Sigmoid colon (tissue), 7 donors: ENCODE measurements around the gene UNG. TPM values are rescaled to one million over a fixed set of nuclear protein-coding genes. Genes with fewer than 3 reads are reported as not detected.

Experiments
- DNase-seq: peaks from one replicate; pipeline ENCODE4 v3.0.0-alpha.2; 2019
- H3K27ac ChIP-seq, 4 donors: fragments of 200-600 bp; sonication (generic); one replicate each; pipeline ENCODE4 v1.5.1; 2016 to 2019; ENCODE audit warnings: mild to moderate bottlenecking in 1 of 4
- H3K27me3 ChIP-seq, 3 donors: fragments of 200-600 bp; sonication (generic); one replicate each; pipeline ENCODE4 v1.5.1; 2019; ENCODE audit warnings: mild to moderate bottlenecking in 1 of 3
- H3K36me3 ChIP-seq, 4 donors: fragments of 200-600 bp; sonication (generic); one replicate each; pipeline ENCODE4 v1.5.1; 2016 to 2019
- H3K4me1 ChIP-seq, 4 donors: fragments of 200-600 bp; sonication (generic); one replicate each; pipeline ENCODE4 v1.5.1; 2017 to 2019
- H3K4me3 ChIP-seq, 4 donors: fragments of 200-600 bp; sonication (generic); one replicate each; pipeline ENCODE4 v1.5.1; 2017 to 2019; ENCODE audit warnings: mild to moderate bottlenecking in 2 of 4, moderate library complexity in 1 of 4
- H3K9me3 ChIP-seq, 4 donors: fragments of 200-600 bp in 3 of 4; sonication (generic) in 3 of 4; one replicate each; pipeline versions ENCODE4 v1.5.1 to v1.6.1; 2013 to 2019
- EP300 ChIP-seq, 4 donors: sonication (generic); formaldehyde crosslinking; IDR thresholded peaks; one replicate each; pipeline ENCODE4 v1.6.1; 2017; ENCODE audit warnings: antibody characterized with exemption in 4 of 4
- POLR2A ChIP-seq, 2 donors: fragments of 450-650 bp; IDR thresholded peaks; one replicate each; pipeline ENCODE4 v1.6.1; 2016; ENCODE audit warnings: antibody characterized with exemption in 2 of 2, mild to moderate bottlenecking in 2 of 2, moderate library complexity in 2 of 2
- POLR2AphosphoS5 ChIP-seq, 4 donors: sonication (generic); formaldehyde crosslinking; IDR thresholded peaks; one replicate each; pipeline ENCODE4 v1.6.1; 2017; ENCODE audit warnings: antibody characterized with exemption in 4 of 4
- WGBS, 2 donors: extraction: QIAGEN DNeasy Blood & Tissue Kit; methylation state at CpG; one replicate each; pipeline ENCODE4 v1.1.7; 2013; 5-methylcytosine and 5-hydroxymethylcytosine counted together
- intact Hi-C: fragments of 100-400 bp; cut with DNase I; formaldehyde crosslinking; loops from one replicate; pipeline ENCODE4 v1.15.1; 2023
- polyA plus RNA-seq, 3 donors: library from polyadenylated mRNA; stranded (reverse); fragments of 200-250 nt; gene quantifications; one replicate each; pipeline ENCODE4 v1.2.3, GENCODE V29; 2013
- total RNA-seq, 4 donors: library from RNA; depleted of rRNA; stranded (reverse); fragments of >200 nt; gene quantifications; one replicate each; pipeline ENCODE4 v1.1.0, GENCODE V29; 2016
- TF ChIP-seq, protein P1 (sequence below), 4 experiments: fragments of 450-650 bp in 3 of 4; fragments of 200-600 bp in 1 of 4; IDR thresholded peaks; one replicate each; pipeline ENCODE4 v1.5.1; 2016 to 2019; ENCODE audit warnings: antibody characterized with exemption in 4 of 4, mild to moderate bottlenecking in 3 of 4, moderate library complexity in 2 of 4
- donor health status: healthy with polysubstance abuse.
- donor health status: Bipolar disorder and iron deficiency.
- donor health status: healthy.

Gene UNG
- total and polyA plus RNA-seq, 7 donors: 11.9 to 34.8 (median 17.1) TPM

DNA sequence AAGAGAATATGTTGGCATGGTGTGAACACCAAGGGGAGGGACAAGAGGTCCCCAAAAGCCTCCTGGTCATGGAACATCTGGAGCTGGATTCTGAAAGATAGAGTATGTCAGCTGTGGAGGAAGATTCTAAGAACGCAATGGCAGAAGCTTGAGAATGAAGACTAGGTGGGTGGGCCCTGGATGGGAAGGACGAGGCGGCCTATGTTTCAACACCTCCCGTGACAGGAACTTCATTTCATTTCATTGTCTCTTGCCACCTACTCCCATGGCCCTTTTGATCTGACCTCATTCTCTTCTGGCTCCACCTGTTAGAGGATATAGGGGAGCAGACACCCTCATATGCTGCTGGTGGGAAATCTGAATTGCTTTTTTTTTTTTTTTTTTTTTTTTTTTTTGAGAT is 3.3 kb downstream of the UNG start:
- peaks cover 6 to 53% (median 40%) of the 10 kb centered on the region in 4 donors for H3K36me3 ChIP-seq
- H3K4me3 ChIP-seq: no peak overlapping the region
- DNase-seq: no peak
- no peaks in the 10 kb centered on the region for H3K9me3 ChIP-seq
- TF ChIP-seq EP300 (IDR thresholded peaks at IDR 0.05) (no peak), POLR2AphosphoS5 (IDR thresholded peaks at IDR 0.05) (no peak), POLR2A (IDR thresholded peaks at IDR 0.05) (no peak)
- TF ChIP-seq, protein P1, sequence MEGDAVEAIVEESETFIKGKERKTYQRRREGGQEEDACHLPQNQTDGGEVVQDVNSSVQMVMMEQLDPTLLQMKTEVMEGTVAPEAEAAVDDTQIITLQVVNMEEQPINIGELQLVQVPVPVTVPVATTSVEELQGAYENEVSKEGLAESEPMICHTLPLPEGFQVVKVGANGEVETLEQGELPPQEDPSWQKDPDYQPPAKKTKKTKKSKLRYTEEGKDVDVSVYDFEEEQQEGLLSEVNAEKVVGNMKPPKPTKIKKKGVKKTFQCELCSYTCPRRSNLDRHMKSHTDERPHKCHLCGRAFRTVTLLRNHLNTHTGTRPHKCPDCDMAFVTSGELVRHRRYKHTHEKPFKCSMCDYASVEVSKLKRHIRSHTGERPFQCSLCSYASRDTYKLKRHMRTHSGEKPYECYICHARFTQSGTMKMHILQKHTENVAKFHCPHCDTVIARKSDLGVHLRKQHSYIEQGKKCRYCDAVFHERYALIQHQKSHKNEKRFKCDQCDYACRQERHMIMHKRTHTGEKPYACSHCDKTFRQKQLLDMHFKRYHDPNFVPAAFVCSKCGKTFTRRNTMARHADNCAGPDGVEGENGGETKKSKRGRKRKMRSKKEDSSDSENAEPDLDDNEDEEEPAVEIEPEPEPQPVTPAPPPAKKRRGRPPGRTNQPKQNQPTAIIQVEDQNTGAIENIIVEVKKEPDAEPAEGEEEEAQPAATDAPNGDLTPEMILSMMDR (IDR thresholded peaks at IDR 0.05): no peak
- H3K27me3 ChIP-seq: no peaks in the 10 kb centered on the region
- 92 to 93% methylated on average over 4 of the region's 4 CpGs for WGBS, 2 donors
- intact Hi-C loops: no loop called here
- peak overlapping the region in 1 of 4 donors; percentile 95 for H3K27ac ChIP-seq
- peaks cover 0 to 43% (median 26%) of the 10 kb centered on the region in 4 donors for H3K4me1 ChIP-seq

DNA sequence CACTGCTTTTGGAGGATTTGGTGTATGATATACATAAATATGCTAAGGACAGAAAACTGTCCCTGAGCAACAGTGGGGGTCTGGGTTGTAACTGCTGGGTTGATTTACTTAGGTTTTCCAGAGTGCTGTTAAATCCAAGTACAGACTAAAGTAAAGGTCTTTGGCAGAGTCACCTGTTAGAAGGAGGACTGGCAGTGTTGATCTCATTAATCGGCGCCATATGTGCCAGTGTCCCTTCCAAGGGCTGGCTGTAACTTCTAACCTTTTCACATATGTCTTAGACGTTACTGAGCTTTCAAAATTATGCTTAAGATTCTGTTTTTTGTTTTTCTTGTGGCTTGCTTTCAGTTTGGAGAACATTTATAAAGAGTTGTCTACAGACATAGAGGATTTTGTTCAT is 5.1 kb downstream of the UNG start:
- Histone ChIP-seq H3K27ac (peak overlapping the region in 1 of 4 donors; percentile 26), H3K36me3 (peaks cover 8 to 70% (median 47%) of the 10 kb centered on the region in 4 donors), H3K4me1 (peaks cover 0 to 38% (median 21%) of the 10 kb centered on the region in 4 donors), H3K4me3 (no peak overlapping the region), H3K27me3 (no peaks in the 10 kb centered on the region), H3K9me3 (no peaks in the 10 kb centered on the region)
- intact Hi-C loops: no loop called here
- DNase-seq: no peak
- TF ChIP-seq, protein P1 (IDR thresholded peaks at IDR 0.05): no peak
- TF ChIP-seq EP300 (IDR thresholded peaks at IDR 0.05) (no peak), POLR2A (IDR thresholded peaks at IDR 0.05) (no peak), POLR2AphosphoS5 (IDR thresholded peaks at IDR 0.05) (no peak)
- WGBS, 2 donors: 93 to 96% methylated on average over 3 of the region's 3 CpGs

DNA sequence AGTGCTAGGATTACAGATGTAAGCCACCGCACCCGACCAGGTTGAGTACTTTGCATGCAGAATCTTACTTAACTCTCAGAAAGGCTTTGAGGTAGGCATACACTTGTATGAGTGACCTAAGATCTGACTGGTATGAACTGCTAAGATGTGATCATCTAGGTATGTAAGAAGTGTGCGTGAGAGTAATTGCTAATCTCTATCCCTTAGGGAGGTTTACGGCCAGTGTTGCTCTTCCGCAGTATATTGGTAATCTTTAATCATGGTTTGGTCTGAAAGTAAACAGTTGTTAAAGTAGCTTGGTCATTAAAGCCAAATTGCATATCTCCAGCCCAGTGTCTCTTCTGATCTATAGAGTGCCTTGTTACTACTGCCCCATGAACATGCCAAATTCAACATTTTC is 7.8 kb downstream of the UNG start:
- WGBS, 2 donors: 38 to 76% methylated on average over 5 of the region's 5 CpGs
- intact Hi-C loops: no loop called here
- TF ChIP-seq POLR2AphosphoS5 (IDR thresholded peaks at IDR 0.05): no peak
- TF ChIP-seq, protein P1 (IDR thresholded peaks at IDR 0.05): no peak
- TF ChIP-seq EP300 (IDR thresholded peaks at IDR 0.05): no peak
- TF ChIP-seq POLR2A (IDR thresholded peaks at IDR 0.05): no peak
- no peaks in the 10 kb centered on the region for H3K9me3 ChIP-seq
- H3K27me3 ChIP-seq: no peaks in the 10 kb centered on the region
- peaks cover 0 to 19% (median 9%) of the 10 kb centered on the region in 4 donors for H3K4me1 ChIP-seq
- peaks cover 8 to 94% (median 47%) of the 10 kb centered on the region in 4 donors for H3K36me3 ChIP-seq
- no peak for DNase-seq
- H3K27ac ChIP-seq: no peak overlapping the region
- no peak overlapping the region for H3K4me3 ChIP-seq

DNA sequence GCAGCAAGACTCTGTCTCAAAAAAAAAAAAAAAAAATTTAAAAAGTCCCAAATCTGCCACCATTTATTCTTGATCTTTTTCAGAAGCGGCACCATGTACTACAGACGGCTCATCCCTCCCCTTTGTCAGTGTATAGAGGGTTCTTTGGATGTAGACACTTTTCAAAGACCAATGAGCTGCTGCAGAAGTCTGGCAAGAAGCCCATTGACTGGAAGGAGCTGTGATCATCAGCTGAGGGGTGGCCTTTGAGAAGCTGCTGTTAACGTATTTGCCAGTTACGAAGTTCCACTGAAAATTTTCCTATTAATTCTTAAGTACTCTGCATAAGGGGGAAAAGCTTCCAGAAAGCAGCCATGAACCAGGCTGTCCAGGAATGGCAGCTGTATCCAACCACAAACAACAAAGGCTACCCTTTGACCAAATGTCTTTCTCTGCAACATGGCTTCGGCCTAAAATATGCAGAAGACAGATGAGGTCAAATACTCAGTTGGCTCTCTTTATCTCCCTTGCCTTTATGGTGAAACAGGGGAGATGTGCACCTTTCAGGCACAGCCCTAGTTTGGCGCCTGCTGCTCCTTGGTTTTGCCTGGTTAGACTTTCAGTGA is 12.5 kb downstream of the UNG start:
- H3K4me3 ChIP-seq: no peak overlapping the region
- peaks cover 0 to 46% (median 38%) of the 10 kb centered on the region in 4 donors for H3K4me1 ChIP-seq
- no peaks in the 10 kb centered on the region for H3K27me3 ChIP-seq
- no peaks in the 10 kb centered on the region for H3K9me3 ChIP-seq
- TF ChIP-seq POLR2A (IDR thresholded peaks at IDR 0.05): no peak
- TF ChIP-seq POLR2AphosphoS5 (IDR thresholded peaks at IDR 0.05): no peak
- H3K27ac ChIP-seq: peak overlapping the region; percentile 91 to 94 (median 92)
- intact Hi-C loops: loop anchor here (2.0 to 5.0 kb wide), 2 partner anchors 45 to 352 kb away; no protein-coding TSS in a partner anchor
- WGBS, 2 donors: 88 to 92% methylated on average over 6 of the region's 6 CpGs
- H3K36me3 ChIP-seq: peaks cover 8 to 50% (median 16%) of the 10 kb centered on the region in 4 donors
- no peak for DNase-seq

DNA sequence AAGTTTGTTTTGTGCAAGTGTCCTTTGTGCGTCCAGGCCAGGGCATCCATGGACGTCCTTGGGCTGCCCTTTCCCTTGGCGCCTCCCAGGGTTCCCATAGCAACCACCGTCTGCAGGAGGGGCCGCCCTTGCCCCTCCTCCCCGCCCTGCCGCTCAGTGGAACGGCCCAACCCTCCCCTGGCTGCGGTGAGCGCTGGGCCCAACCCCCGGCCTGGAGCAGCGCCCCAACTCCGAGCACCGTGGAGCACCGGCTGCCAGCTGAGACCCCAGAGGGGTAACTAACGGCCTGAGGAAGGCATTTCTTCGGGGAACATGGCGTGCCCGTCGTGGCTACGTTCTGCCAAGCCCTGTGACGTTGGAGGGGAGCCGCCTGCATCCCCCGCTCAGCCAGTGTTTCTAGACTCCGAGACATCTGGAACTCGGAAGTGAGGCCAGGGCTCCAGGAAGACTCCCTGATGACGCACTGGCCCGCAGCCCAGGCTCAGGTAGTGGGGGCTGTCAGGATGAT is 13.6 kb downstream of the UNG start:
- peak; percentile 98 for DNase-seq

More for the DNA sequence above, 13.6 kb downstream of the UNG start:
- 6 to 37% methylated on average over 28 of the region's 28 CpGs for WGBS, 2 donors
- no peaks in the 10 kb centered on the region for H3K9me3 ChIP-seq
- intact Hi-C loops: loop anchor here (1.0 to 5.0 kb wide), 3 partner anchors 44 to 351 kb away; no protein-coding TSS in a partner anchor
- TF ChIP-seq POLR2A (IDR thresholded peaks at IDR 0.05) (peak; percentile 78 to 91), POLR2AphosphoS5 (IDR thresholded peaks at IDR 0.05) (peak; percentile 88 to 96 (median 95)), EP300 (IDR thresholded peaks at IDR 0.05) (peak; percentile 92 to 98 (median 96))
- TF ChIP-seq, protein P1 (IDR thresholded peaks at IDR 0.05): no peak
- H3K27ac ChIP-seq: peak overlapping the region; percentile 91 to 94 (median 92)
- H3K36me3 ChIP-seq: peaks cover 0 to 38% (median 4%) of the 10 kb centered on the region in 4 donors
- H3K27me3 ChIP-seq: no peaks in the 10 kb centered on the region
- H3K4me3 ChIP-seq: peak overlapping the region; percentile 52 to 60 (median 58)
- peaks cover 0 to 58% (median 50%) of the 10 kb centered on the region in 4 donors for H3K4me1 ChIP-seq
